GM21576 (cell line): ENCODE measurements around the gene ARIH1.
A peak's percentile ranks its signal among the peaks of the same experiment; 100 is the strongest.
"Not testable (repeated sequence)": the region's sequence is repeated elsewhere in the genome, so short reads cannot be mapped to it uniquely, and the experiment has no call there.

Experiments
- ATAC-seq: cut with Tn5 transposase; IDR thresholded peaks from one replicate; pipeline ENCODE4 v1.9.1; 2021; ENCODE audit warnings: mild to moderate bottlenecking, moderate library complexity; ENCODE audit not compliant: unreplicated experiment

ARIH1 gene

DNA sequence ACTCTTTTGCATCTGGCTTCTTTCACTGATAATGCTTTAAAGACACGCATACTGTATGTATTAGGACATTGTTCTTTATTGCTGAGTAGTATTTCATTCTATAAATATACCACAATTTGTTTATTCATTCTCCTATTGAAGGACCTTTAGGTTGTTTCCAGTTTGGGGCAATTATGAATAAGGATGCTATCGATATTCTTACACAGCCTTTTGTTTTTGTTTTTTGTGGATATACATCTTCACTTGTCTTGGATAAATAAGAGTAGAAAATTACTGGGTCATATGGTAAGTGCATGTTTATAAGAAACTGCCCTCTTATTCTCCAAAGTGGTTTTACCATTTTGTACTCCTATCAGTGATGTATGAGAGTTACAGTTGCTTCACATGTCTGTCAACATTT lies 118.5 kb downstream of the ARIH1 start:
- no peak for ATAC-seq

DNA sequence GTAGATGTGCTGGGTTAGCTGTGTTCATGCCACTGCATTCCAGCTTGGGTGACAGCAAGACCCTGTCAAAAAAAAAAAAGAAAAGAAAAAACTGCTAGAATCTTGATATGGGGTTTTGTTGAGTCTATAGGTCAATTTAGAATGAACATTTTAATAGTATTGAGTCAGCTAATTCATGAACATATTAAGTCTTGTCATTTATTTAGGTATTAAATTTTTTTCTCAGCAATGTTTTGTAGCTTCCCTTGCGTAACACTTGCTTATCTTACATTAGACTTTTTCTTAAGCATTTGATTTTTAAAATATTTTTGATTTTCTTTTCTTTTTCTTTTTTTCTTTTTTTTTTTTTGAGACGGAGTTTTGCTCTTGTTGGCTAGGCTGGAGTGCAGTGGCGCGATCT lies 119.7 kb downstream of the ARIH1 start:
- no peak for ATAC-seq

DNA sequence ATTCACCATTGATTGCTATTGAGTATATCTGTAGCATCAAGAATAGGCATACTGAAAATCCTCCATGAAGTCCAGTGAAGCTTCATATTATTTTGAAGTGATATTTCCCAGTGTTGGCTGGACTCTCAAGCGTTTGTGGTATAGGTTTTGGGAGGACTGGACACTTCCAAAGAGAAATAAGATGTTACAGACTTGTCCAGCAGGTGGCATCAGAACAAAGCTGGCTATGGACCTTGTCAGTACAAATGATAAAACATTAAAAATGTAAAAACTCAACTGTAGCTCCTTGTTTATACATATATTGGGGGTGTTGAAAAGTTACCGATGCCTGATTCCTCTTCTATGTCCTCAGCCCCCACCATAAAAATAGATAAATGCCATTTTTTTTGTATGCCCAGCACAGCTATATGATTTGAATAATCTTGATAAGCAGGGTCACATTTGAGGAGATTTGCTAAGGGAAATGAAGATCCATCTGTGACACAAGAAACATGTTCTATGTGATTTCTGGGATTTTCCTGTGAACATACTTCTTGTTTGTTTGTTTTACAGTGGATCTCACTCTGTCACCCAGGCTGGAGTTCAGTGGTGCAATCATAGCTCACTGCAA lies 125.8 kb downstream of the ARIH1 start:
- no peak for ATAC-seq

DNA sequence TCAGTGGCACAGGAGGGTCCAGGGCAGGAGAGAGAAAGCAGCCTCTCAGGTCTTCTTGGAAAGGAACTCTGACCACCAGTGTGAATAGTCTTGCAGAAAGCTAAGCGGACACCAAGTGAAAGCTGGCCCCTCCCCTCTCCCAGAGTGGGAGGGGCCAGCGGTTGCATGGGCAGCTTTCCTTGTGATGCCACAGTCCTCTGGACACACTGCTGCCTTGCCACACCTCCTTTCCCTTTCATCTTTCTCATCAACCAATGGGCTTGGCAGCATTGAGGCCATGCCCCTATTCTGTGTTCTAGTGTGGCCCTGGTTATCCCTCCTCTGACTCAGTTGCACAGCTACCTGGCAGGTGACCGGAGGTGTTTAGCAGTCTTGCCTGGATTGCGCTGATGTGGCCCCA lies 130.7 kb downstream of the ARIH1 start:
- ATAC-seq, result no peak

DNA sequence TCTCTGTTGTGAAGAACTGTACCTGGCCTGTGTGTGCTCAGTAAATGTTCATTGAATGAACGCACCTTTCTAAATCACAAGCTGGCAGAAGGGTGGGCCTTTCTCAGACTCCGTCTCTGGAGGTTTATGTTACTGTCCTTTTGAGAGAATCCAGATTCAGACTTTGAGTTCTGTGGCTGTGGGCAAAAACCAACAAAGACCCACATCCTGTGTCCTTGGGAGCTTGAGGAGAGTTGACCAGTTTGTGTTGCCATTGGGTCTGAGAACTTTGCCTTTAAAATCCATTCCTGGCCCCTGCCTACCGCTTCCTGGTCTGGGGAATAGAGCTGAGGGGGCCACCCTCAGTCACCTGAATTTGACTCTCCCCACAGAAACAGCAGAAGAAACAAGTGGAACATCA lies 134.0 kb downstream of the ARIH1 start:
- not testable (repeated sequence) for ATAC-seq

DNA sequence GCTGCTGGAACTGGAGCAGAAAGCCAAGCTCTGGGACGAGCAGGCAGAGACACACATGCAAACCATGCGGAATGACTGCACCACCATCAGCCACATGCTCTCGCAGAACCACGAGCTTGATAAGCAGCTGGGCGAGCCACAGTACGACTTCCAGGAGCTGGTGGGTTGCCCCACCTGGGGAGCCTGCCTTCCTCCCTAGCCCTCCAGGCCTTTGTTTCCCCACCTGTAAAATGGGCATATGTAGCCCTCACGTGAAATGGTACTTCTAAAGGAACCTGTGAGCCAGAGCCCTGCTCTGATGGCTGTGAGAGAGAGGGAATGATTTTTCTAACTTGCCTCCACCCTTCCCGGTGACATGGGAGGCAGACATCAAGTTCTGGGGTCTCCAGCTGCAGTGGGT lies 135.7 kb downstream of the ARIH1 start:
- no peak for ATAC-seq

DNA sequence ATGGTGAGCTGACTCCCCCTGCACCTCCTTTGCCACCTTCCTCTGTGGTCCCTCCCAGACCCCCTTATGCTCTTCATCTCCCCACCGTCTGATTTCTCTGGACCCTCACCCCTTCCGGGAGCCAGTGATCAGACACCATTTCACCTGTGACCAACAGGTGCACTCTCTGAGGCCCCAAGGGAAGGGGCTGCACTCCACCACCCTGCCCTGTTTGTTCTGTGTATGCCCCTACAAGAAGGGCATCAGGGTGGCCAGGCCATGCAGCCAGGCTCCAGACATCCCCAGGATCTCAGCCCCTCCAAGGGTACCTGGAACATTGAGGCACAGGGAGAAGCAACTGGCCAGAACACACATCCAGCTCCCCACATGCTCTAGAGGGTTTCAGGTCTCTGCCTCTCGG lies 138.2 kb downstream of the ARIH1 start:
- not testable (repeated sequence) for ATAC-seq

DNA sequence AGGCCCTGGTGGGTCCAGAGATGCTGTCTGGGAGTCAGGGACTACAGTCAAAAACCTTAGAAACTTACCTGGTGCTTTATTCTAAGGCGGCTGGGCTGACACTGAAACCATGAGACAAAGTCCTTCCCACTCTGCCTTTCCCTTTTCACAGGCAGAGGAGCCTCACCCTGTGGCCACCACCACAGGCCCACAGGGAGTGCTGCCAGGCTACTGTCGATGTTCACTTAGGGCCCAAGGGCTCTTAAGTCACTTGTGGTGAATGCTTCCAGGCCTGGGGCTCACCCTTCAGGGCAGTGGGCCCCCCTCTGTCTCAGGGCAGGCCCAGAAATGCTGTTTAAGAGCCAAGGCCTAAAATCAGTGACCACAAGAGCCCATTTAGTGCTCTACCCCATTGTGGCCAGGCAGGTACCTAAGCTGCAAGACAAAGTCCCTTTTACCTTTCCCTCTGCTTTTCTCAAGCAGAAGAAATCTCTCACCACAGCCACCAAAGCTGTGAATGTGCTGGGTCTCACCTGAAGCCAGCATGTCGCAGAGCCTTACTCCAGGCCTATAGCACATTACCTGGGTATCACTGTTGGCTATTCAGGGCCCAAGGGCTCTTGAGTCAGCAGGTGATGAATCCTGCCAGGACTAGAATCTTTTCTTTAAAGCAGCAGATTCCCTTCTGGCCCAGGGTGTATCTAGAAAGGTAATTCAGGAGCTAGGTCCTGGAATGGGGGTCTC lies 140.8 kb downstream of the ARIH1 start:
- ATAC-seq, result no peak

DNA sequence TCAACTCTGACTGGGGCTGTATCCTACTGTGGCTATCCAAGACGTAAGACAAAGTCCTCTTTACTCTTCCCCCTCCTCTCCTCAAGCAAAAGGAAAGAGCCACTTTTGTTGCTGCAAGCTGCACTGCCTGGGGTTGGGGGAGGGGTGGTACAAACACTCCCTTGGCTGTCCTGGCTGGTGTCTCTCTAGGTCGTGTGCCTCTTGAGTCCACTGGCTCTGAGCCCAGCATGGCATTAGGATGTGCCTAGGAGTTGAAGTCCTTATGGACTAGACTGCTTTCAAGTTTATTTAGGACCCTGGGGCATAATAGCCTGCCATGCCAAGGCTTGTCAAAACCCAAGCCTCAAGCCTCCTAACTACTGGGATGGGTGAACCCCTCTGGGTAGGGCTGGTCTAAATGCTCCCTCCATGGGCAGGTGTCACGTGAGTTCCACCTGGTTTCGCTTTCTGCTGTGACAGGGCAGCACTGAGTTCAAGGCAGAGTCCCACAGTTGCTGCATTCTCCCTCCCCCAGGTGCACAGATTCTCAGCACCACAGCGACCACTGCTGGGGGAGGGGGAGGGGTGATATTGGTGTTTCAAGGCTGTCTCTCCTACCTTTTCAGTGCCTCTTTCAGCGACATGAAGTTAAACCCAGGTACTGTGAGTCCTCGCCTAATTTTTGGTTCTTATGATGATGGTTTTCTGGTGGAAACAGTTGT lies 141.6 kb downstream of the ARIH1 start:
- not testable (repeated sequence) for ATAC-seq

DNA sequence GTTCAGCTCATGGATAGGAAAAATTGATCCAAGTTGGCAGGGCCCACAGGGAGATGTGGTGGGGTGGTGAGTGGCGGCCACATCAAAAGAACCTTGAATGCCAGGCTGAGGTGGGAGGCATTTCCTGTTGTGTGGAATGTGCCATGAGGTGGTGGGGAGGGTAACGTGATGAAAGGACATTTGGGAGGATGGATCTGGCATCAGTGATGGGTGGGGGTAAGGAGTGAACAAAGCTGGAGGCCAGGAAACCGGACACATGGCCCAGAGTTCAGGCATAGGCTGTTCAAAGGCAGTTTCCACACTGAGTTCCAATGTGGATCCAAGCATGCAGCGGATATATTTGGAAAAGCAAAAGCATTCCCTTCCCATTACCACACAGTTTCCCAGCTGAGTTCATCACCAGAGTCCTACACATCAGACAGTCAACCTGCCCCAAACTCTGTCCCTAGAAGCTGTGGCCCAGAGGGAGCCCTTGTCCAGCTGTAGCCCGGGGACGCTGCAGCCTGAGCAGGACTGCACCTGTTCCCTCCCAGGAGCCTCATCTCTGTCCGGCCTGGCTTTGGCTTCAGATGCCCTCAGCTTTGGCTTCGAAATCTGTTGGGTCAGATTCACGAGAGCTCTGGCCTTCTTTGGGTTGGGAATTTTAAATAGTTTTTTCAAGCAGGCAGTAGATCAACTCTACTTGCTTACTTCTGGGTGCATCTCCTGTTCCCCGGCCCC lies 142.5 kb downstream of the ARIH1 start:
- ATAC-seq, result no peak

DNA sequence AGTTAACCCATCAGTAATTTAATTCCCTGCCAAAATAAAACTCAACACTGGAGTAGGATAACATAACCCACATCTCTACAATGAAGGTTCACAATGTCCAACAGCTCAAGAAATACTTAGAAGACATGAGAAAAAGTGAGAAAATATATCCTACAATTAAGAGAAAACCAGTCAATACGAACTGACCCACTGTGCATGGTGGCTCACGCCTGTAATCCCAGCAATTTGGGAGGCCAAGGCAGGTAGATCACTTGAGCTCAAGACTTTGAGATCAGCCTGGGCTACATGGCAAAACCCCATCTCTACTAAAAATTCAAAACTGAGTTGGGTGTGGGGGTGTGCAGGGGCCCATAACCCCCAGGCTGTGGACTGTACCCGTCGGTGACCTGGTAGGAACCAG lies 149.7 kb downstream of the ARIH1 start:
- not testable (repeated sequence) for ATAC-seq

DNA sequence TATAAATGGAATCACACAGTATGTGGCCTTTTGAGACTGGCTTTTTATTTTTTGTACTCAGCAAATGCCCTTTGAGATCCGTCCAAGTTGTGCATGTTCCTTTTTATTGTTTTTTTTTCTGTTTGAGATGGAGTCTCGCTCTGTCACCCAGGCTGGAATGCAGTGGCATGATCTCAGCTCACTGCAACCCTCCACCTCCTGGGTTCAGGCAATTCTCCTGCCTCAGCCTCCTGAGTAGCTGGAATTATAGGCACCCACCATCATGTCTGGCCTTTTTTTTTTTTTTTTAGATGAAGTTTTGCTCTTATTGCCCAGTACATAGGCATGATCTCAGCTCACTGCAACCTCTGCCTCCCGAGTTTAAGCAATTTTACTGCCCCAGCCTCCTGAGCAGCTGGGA lies 152.0 kb downstream of the ARIH1 start:
- ATAC-seq, result not testable (repeated sequence)

DNA sequence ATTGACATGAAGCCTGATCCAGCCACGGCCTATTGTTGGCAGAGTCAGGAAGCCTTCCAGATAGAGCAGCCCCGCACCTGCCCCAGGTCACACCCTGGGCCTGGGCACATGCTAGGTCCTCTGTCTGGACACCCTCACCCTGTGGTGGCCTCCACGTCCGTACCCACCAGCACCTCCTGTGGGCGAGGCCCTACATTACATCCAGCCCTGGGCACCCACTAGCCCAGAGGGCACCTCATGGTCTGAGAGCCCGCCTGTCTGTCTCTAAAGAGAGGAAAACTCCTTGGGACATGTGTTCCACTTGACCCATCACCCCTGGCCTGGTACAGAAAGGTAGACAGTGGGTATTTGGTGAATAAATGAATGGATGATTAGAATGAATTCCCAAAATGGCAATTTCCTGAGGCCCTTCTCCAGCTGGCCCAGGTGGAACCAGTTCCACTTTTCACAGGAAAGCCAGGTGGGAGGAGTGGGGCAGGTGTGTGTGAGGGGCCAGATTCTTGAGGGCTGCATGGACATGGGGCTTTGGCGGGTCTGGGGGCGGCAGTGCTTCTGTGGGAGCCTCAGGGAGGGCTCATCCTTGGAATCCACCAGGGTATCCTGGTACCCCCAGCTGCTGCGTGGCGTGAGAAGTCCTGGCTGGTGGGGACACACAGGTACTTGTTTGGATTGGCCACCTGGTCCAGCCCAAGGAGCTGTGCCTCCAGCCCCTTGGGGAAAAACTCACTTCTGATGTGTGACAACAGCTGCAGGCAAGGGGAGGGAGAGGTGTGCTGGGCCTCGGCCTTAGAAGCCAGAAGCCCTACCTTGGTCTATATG lies 154.3 kb downstream of the ARIH1 start:
- ATAC-seq, result not testable (repeated sequence)

DNA sequence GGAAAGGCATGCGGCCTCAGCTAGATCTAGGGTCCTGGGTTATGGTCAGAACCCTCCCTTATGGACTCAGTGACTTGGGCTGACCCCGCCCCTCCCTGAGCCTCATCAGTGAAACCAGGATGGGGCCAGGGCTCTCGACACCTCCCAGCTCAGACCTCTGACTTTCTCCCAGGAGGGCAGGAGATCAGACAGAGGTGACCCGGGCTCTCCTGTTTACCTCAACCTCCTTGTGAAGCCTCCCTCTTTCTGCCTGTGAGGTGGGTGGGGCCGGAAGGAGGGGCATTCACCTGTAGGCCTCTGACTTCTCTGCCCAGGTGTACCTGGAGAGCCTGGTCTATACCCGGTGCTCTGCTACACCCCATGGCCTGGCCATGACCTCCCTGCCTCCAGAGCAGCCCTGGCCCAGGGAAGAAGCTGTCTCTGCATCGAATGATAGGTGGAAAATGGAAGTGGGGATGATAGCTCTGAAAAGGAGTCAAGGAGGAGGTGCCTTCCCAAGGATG lies 155.0 kb downstream of the ARIH1 start:
- not testable (repeated sequence) for ATAC-seq

DNA sequence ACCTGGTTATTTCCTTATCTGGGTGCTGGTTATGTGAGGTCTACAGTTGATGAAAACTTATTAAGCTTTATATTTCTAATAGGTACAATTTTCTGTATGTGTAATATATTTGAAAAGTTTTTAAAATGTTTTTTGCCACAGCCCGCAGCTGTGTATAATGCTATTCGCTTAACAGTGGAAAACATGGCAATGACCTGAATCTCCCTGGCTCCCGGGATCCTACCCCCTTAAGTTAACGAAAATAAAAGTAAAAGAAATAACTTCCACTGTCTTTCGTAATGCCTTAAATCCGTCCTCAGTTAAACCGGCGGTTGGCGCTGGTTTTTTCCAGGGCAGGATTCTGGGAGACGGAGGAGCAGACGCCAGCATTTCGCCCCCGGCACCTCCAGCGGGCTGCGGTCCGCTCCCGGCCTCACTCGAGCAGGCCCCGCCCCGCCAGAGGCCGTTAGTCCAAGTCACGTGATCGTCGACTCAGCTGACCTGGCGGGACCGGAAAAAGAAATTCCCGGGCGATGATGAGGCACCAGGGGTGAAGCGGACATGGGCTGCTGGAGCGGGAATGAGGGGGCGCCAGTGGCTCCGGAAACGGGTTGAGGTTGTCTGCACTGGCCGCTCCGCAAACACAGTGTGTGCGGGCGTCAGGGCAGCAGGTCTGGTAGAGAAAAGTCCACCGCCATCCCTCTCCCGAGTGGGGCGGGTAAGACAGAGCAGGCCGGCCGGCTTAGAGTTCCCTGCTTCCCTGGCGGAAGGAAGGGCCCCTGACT lies 162.6 kb downstream of the ARIH1 start:
- peak; percentile 69 for ATAC-seq

DNA sequence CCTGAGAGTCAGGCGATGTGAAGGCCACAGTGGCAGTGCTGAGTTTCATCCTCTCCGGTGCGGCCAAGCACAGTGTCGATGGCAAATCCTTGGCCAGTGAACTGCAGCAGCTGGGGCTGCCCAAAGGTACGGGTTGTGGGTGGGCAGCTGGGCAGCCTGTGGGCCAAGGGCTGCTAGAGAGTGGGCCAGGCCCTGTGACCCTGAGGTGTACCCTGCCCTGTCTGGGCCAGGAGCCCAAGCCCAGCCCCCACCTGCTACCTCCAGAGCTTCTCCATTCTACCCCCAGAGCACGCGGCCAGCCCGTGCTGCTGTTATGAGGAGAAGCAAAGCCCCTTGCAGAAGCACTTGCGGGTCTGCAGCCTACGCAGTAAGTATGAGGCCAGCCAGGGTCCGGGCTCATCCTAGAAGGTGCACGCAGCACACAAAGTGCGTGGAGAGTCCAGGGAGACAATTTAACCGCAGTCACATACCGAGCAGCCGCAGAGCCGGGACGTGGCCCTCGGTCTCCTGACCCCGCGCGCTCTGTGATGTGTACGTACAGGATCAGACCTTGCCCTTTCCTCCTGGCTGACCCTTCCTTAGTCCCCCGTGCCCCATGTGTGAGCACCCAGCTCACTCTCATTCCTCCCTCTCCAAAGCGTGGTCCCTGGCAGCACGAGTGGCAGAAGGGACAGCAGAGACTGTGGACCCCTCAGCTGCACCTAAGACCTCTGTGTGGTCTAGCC lies 165.8 kb downstream of the ARIH1 start:
- ATAC-seq, result not testable (repeated sequence)

DNA sequence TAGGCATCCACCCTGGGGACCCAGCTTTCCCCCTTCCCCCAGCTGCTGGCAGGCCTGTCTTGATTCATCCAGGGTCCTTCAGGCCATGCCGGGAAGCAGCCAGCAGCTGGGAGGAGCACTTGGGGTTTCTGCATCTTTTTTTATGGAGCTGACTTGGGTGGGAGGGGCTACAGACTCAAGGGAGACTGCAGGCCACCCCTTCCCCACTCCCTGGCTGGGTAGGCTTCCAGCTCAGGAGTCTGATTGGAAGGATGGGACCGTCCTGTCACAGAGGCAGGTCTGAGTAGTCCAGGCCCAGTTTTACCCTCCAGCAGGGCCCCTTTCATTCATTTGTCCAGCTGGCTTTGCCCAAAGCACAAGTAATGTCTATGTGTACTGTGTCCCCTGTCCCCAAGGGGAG lies 168.1 kb downstream of the ARIH1 start:
- not testable (repeated sequence) for ATAC-seq

DNA sequence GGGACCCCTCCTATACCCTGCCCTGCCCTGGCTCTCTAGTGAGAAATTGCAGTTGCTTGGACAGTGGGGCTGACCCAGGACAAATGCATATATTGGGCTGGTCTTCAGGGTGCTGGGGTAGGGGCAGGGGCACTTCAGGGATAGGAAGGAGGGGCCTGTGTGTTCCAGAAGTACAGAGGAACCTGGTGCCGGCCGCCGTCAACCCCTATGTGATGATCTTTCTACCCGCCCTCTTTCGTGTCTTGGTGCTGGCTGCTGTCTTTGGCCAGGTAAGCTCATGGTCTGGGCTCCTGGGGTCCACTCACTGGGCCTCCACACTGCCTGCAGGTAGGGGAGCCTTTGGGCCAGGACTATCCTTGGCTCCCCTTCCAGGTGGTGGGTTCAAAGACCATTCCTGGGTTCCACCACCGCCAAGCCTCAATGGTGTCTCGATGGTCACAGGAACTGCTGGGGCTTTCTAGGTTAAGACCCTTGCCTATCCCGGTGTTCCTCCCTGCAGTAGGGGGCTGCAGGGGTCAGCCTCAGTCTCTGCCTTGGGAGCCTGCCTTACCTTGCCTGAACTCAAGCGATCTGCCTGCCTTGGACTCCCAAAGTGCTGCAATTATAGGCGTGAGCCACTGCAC lies 174.6 kb downstream of the ARIH1 start:
- not testable (repeated sequence) for ATAC-seq
